ENCODE measurements around the gene SIRPG. TPM values are rescaled to one million over a fixed set of nuclear protein-coding genes. Genes with fewer than 3 reads are reported as not detected.

Gene SIRPG
- total and polyA plus RNA-seq, 10 of the 15 experiments (the other 5 are each of a cell fraction or from before 2014, with no cell fraction given): 1.1 to 13.0 (median 4.1) TPM

GRCh38 chr20:1622450-1622849 lies 35.1 kb downstream of the SIRPG start (continued):
- TF ChIP-seq CUX1 (IDR thresholded peaks at IDR 0.05; ENCODE audit: insufficient replicate concordance, low read depth, low read length): no peak
- no peak for TF ChIP-seq YBX1 (IDR thresholded peaks at IDR 0.05)
- TF ChIP-seq EP300 (IDR thresholded peaks at IDR 0.05; ENCODE audit: borderline replicate concordance in 1 of 2, control insufficient read depth in 1 of 2, low read depth in 2 of 2, low read length in 2 of 2): peak in 1 of 2 experiments; percentile 21; a peak in 1 of 4 replicates
- no peak for TF ChIP-seq CEBPB (IDR thresholded peaks at IDR 0.05; ENCODE audit: borderline replicate concordance in 1 of 2, low read depth in 2 of 2, low read length in 2 of 2)
- TF ChIP-seq EED (IDR thresholded peaks at IDR 0.05; ENCODE audit: low read depth): peak; percentile 71
- no peak for TF ChIP-seq ZNF217 (IDR thresholded peaks at IDR 0.05)
- TF ChIP-seq EZH2 (IDR thresholded peaks at IDR 0.05; ENCODE audit: borderline replicate concordance, control insufficient read depth, low read depth, low read length): no peak
- no peak for TF ChIP-seq SMARCA5 (IDR thresholded peaks at IDR 0.05)
- TF ChIP-seq SKIL (IDR thresholded peaks at IDR 0.05; ENCODE audit: low read depth, poor library complexity, severe bottlenecking): no peak
- TF ChIP-seq WRNIP1 (IDR thresholded peaks at IDR 0.05; ENCODE audit: borderline replicate concordance, low read depth, low read length): no peak
- TF ChIP-seq TCF3 (IDR thresholded peaks at IDR 0.05; ENCODE audit: borderline replicate concordance, insufficient read depth, low read depth, low read length): no peak
- TF ChIP-seq BCL3 (IDR thresholded peaks at IDR 0.05; ENCODE audit: borderline replicate concordance, insufficient read depth, low read depth, low read length, poor library complexity, severe bottlenecking): peak; percentile 12
- no peak for TF ChIP-seq BACH1 (IDR thresholded peaks at IDR 0.05; ENCODE audit: borderline replicate concordance)
- TF ChIP-seq RELA (IDR thresholded peaks at IDR 0.05; ENCODE audit: borderline replicate concordance, partially characterized antibody): no peak
- TF ChIP-seq LARP7 (IDR thresholded peaks at IDR 0.05): no peak
- TF ChIP-seq BHLHE40 (IDR thresholded peaks at IDR 0.05; ENCODE audit: borderline replicate concordance in 1 of 2, low read depth in 2 of 2, low read length in 1 of 2): peak in 1 of 2 experiments; percentile 60; a peak in 1 of 4 replicates
- TF ChIP-seq ZNF207 (IDR thresholded peaks at IDR 0.05; ENCODE audit: borderline replicate concordance): no peak
- TF ChIP-seq ZNF24 (IDR thresholded peaks at IDR 0.05): 0 out of 2 replicates have a peak, but pooled peaks have one; percentile 19
- no peak for TF ChIP-seq POU2F2 (IDR thresholded peaks at IDR 0.05; ENCODE audit: borderline replicate concordance, low read depth, low read length)
- no peak for TF ChIP-seq NFYA (IDR thresholded peaks at IDR 0.05; ENCODE audit: borderline replicate concordance, low read depth, low read length)
- TF ChIP-seq RAD51 (IDR thresholded peaks at IDR 0.05): peak; percentile 25; the same call in 1 of the 2 replicates
- no peak for TF ChIP-seq BMI1 (IDR thresholded peaks at IDR 0.05; ENCODE audit: borderline replicate concordance)
- TF ChIP-seq IKZF1 (conservative IDR thresholded peaks at IDR 0.05): peak; percentile 67

All from GM12878 (cell line).